Ishikawa (cell line): ENCODE results near the gene CPSF4L.

Experiments
- CEBPB ChIP-seq: IDR thresholded peaks from 2 replicates; pipeline ENCODE4 v1.6.1; 2012
- CREB1 ChIP-seq: IDR thresholded peaks from 2 replicates; pipeline ENCODE4 v1.6.1; 2012; ENCODE audit warnings: low read depth
- EGR1 ChIP-seq: IDR thresholded peaks from 2 replicates; pipeline ENCODE4 v1.6.1; 2012
- EP300 ChIP-seq: IDR thresholded peaks from 2 replicates; pipeline ENCODE4 v1.6.1; 2012; ENCODE audit warnings: borderline replicate concordance
- FOXM1 ChIP-seq: IDR thresholded peaks from 2 replicates; pipeline ENCODE4 v1.6.1; 2012; ENCODE audit warnings: low read depth, borderline replicate concordance
- NFIC ChIP-seq: IDR thresholded peaks from 2 replicates; pipeline ENCODE4 v1.6.1; 2012
- RAD21 ChIP-seq: IDR thresholded peaks from 2 replicates; pipeline ENCODE4 v1.6.1; 2012; ENCODE audit warnings: low read depth
- TAF1 ChIP-seq: IDR thresholded peaks from 2 replicates; pipeline ENCODE4 v1.6.1; 2012; ENCODE audit warnings: low read depth, mild to moderate bottlenecking
- TCF12 ChIP-seq: IDR thresholded peaks from 2 replicates; pipeline ENCODE4 v1.6.1; 2012; ENCODE audit warnings: low read depth
- TEAD4 ChIP-seq: IDR thresholded peaks from 2 replicates; pipeline ENCODE4 v1.6.1; 2012
- YY1 ChIP-seq: IDR thresholded peaks from 2 replicates; pipeline ENCODE4 v1.6.1; 2012; ENCODE audit warnings: low read depth
- ZBTB7A ChIP-seq: IDR thresholded peaks from 2 replicates; pipeline ENCODE4 v1.6.1; 2012; ENCODE audit warnings: low read depth
- TF ChIP-seq, protein P1 (sequence below): IDR thresholded peaks from 2 replicates; pipeline ENCODE4 v1.6.1; 2012; ENCODE audit warnings: low read depth, mild to moderate bottlenecking
- TF ChIP-seq, protein P2 (sequence below): IDR thresholded peaks from 2 replicates; pipeline ENCODE4 v1.6.1; 2012
- TF ChIP-seq, protein P3 (sequence below): IDR thresholded peaks from 2 replicates; pipeline ENCODE4 v1.6.1; 2012

Gene CPSF4L, protein sequence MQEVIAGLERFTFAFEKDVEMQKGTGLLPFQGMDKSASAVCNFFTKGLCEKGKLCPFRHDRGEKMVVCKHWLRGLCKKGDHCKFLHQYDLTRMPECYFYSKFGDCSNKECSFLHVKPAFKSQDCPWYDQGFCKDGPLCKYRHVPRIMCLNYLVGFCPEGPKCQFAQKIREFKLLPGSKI

DNA sequence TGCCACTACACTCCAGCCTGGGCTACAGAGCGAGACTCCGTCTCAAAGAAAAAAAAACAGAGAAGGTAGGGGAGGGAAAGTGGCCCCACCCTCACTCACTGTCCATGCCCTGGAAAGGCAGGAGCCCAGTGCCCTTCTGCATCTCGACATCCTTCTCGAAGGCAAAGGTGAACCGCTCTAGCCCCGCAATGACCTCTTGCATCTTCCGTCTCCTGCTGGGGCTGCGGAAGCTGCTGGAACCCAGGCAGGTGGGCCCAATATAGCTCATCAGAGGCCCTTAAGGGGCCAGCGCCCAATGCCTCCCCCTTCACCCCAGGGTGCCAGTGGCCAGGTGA is at the start of gene CPSF4L:
Gene CPSF4L (minus strand): TSS at position 264 of the 335 bp plus-strand sequence. CDS start 62 bp downstream, at position 202.
- TF ChIP-seq TAF1, result no peak
- TF ChIP-seq YY1, result no peak

DNA sequence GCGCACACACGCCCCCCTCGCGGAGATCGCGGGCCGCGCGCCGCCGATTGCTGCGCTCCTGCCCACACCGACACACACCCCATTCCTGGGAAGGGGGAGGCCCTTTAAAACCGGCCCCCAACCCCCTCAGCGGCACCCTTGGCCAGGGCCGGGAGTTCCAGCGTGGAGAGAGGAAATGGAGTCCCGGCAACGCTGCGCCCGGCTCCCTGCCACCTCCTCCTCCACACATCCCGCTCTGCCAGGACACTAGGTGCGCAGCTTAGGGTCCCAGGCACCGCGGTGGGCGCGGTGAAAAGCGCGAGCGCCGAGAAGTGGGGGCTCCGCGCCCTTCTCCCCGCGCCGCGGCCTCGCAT is 49.7 kb upstream of the CPSF4L start:
- no peak for TF ChIP-seq ZBTB7A
- no peak for TF ChIP-seq EGR1
- TF ChIP-seq, protein P1, sequence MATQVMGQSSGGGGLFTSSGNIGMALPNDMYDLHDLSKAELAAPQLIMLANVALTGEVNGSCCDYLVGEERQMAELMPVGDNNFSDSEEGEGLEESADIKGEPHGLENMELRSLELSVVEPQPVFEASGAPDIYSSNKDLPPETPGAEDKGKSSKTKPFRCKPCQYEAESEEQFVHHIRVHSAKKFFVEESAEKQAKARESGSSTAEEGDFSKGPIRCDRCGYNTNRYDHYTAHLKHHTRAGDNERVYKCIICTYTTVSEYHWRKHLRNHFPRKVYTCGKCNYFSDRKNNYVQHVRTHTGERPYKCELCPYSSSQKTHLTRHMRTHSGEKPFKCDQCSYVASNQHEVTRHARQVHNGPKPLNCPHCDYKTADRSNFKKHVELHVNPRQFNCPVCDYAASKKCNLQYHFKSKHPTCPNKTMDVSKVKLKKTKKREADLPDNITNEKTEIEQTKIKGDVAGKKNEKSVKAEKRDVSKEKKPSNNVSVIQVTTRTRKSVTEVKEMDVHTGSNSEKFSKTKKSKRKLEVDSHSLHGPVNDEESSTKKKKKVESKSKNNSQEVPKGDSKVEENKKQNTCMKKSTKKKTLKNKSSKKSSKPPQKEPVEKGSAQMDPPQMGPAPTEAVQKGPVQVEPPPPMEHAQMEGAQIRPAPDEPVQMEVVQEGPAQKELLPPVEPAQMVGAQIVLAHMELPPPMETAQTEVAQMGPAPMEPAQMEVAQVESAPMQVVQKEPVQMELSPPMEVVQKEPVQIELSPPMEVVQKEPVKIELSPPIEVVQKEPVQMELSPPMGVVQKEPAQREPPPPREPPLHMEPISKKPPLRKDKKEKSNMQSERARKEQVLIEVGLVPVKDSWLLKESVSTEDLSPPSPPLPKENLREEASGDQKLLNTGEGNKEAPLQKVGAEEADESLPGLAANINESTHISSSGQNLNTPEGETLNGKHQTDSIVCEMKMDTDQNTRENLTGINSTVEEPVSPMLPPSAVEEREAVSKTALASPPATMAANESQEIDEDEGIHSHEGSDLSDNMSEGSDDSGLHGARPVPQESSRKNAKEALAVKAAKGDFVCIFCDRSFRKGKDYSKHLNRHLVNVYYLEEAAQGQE, result no peak
- no peak for TF ChIP-seq EP300

DNA sequence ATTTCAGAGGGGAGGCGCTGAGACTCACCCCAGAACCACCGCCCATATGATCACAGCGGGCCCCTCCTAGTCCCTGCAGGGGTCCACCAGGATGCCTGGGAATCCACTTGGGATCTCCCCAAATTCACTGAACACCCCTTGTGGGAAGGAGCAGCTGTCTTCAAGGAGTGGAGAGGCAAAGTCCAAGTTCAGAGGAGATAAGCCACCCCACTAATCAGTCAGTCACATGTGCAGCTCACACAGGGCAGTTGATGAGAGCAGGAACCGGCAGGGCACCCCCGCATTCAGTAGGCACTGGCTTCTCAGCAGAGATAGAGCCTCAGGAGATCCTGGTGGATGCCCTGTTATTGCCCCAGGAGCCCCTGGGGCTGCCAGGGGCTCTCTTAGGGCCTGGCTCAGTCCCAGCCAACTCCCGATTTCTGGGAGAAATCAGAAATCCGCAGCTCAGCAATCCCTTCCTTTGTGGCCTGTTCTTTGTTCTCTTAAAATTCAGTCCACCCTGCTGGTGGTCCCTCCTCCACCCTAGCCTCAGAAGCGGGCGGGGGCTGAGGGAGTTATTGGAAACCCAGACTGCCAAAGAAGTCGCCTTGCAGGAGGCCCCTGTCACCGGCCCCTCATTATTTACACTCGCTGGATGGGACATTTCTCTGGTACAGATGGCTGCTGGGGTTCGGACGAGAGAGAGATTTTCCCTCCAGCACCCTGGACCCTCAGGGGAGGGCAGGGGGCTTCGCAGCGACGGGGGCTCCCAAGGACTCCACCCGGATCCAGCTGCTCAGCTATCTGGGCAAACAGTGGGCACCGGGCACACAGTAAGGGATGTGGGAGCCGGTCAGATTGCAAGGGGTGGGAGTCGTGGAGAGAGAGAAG is 48.3 kb upstream of the CPSF4L start:
- peak; percentile 38; the same call in 1 of the 2 replicates for TF ChIP-seq ZBTB7A
- TF ChIP-seq TEAD4, result no peak
- TF ChIP-seq YY1, result no peak
- no peak for TF ChIP-seq EGR1
- TF ChIP-seq, protein P1, result no peak
- 0 out of 2 replicates have a peak, but pooled peaks have one; percentile 28 for TF ChIP-seq EP300
- no peak for TF ChIP-seq CREB1
- TF ChIP-seq, protein P2, sequence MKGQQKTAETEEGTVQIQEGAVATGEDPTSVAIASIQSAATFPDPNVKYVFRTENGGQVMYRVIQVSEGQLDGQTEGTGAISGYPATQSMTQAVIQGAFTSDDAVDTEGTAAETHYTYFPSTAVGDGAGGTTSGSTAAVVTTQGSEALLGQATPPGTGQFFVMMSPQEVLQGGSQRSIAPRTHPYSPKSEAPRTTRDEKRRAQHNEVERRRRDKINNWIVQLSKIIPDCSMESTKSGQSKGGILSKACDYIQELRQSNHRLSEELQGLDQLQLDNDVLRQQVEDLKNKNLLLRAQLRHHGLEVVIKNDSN, result no peak
- TF ChIP-seq, protein P3, sequence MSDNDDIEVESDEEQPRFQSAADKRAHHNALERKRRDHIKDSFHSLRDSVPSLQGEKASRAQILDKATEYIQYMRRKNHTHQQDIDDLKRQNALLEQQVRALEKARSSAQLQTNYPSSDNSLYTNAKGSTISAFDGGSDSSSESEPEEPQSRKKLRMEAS, result peak; percentile 47; the same call in 1 of the 2 replicates
- TF ChIP-seq TAF1, result 0 out of 2 replicates have a peak, but pooled peaks have one; percentile 9

DNA sequence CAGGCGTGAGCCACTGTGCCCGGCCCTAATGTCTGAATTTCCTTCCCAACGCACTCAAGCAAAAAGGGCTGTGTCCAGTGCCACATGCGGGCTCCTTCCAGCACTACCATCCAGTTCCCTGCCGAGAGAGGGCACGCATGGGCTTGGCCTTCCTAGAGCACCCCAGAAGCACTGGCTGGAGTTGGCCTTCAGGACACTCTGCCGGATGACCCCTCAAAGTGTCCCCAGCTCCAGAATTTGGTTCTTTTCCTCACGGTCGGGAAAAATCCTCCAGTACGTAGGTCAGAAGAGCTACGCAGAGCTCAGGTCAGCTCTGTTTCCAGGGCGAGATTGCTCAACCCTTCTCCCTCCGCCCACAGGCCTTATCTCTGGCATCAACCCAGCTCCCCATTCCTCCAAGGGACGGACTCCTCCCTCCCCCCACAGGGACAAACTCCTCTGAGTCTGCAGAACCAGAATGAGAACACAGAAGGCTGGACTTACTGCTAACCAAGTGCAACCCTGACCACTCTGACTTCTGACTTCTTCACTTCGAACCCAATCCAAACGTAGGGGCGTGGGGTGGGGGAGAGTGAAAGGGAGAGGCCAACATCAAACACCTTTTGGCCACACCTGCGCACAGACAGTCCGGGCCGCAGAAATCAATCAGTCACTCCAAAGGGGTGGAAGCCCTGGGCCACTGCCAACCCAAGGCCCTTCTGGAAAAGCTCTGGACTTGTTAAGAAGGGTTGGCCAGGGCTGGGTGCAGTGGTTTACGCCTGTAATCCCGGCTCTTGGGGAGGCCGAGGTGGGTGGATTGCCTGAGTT is 46.5 kb upstream of the CPSF4L start:
- TF ChIP-seq EGR1 (peak; percentile 77), TCF12 (peak; percentile 72; the same call in 1 of the 2 replicates), NFIC (peak; percentile 96), TAF1 (no peak), EP300 (peak; percentile 63; the same call in 1 of the 2 replicates), TEAD4 (peak; percentile 74), YY1 (no peak), CEBPB (peak; percentile 99)
- TF ChIP-seq, protein P1, result no peak
- TF ChIP-seq, protein P3, result peak; percentile 20; the same call in 1 of the 2 replicates

DNA sequence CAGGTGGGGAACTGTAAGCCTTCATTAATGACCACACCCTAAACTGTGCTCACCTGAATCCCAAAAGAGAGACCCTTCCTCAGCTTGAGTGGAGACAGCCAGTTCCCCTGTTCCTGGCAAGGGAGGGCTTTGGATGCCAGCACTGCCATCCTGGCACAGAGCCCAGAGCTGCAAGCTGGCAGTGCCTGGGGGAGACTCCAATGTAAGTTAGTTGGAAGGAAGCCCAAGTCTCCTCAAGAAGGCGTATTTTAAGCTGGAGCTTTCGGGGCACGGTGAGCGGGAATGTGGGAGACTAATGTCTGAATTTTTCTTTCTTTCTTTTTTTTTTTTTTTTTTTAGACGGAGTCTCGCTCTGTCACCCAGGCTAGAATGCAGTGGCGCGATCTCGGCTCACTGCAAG is 45.5 kb upstream of the CPSF4L start:
- TF ChIP-seq EP300 (no peak), TCF12 (peak; percentile 49; the same call in 1 of the 2 replicates), CREB1 (no peak), YY1 (no peak), FOXM1 (no peak), TEAD4 (no peak), ZBTB7A (peak; percentile 79; the same call in 1 of the 2 replicates), EGR1 (no peak), CEBPB (no peak), NFIC (peak; percentile 91), RAD21 (no peak), TAF1 (no peak)
- TF ChIP-seq, protein P3, result 0 out of 2 replicates have a peak, but pooled peaks have one; percentile 10
- TF ChIP-seq, protein P2, result no peak
- TF ChIP-seq, protein P1, result no peak
